H9 (cell line): ENCODE measurements around the gene NANOS1. TPM values are rescaled to one million over a fixed set of nuclear protein-coding genes. Genes with fewer than 3 reads are reported as not detected.

Source experiments
- DNase-seq: peaks from one replicate; pipeline ENCODE4 v3.0.0-alpha.2; 2017
- H2AFZ ChIP-seq: one replicate; pipeline ENCODE4 v1.6.1; 2013; ENCODE audit warnings: mild to moderate bottlenecking, low read length, control low read depth, moderate library complexity
- H2AK5ac ChIP-seq: 2 replicates; pipeline ENCODE4 v1.6.1; 2013; ENCODE audit warnings: low read length, control low read depth, mixed read lengths; ENCODE audit not compliant: insufficient read length
- H2BK120ac ChIP-seq: one replicate; pipeline ENCODE4 v1.6.1; 2013; ENCODE audit warnings: low read depth, mild to moderate bottlenecking, low read length, control low read depth, inconsistent platforms; ENCODE audit not compliant: poor library complexity, severe bottlenecking
- H2BK12ac ChIP-seq: 2 replicates; pipeline ENCODE4 v1.6.1; 2013; ENCODE audit warnings: low read length, control low read depth, mixed read lengths, low read depth; ENCODE audit not compliant: insufficient read length
- H2BK15ac ChIP-seq: 2 replicates; pipeline ENCODE4 v1.6.1; 2013; ENCODE audit warnings: low read depth, low read length, control low read depth
- H2BK20ac ChIP-seq: one replicate; pipeline ENCODE4 v1.6.1; 2013; ENCODE audit warnings: low read depth, mild to moderate bottlenecking, low read length, control low read depth, inconsistent platforms; ENCODE audit not compliant: poor library complexity, severe bottlenecking
- H2BK5ac ChIP-seq: 2 replicates; pipeline ENCODE4 v1.6.1; 2013; ENCODE audit warnings: low read length, control low read depth, mixed read lengths; ENCODE audit not compliant: insufficient read length
- H3K14ac ChIP-seq: 2 replicates; pipeline ENCODE4 v1.6.1; 2013; ENCODE audit warnings: low read length, control low read depth; ENCODE audit not compliant: insufficient read depth
- H3K18ac ChIP-seq: 2 replicates; pipeline ENCODE4 v1.6.1; 2013; ENCODE audit warnings: low read depth, mild to moderate bottlenecking, mixed read lengths, low read length, control low read depth; ENCODE audit not compliant: insufficient read length
- H3K23ac ChIP-seq: 2 replicates; pipeline ENCODE4 v1.6.1; 2013; ENCODE audit warnings: low read length, control low read depth, mixed read lengths, low read depth; ENCODE audit not compliant: insufficient read length
- H3K23me2 ChIP-seq: 2 replicates; pipeline ENCODE4 v1.6.1; 2013; ENCODE audit warnings: low read depth, mild to moderate bottlenecking, mixed read lengths, low read length, control low read depth; ENCODE audit not compliant: insufficient read length, poor library complexity, severe bottlenecking
- H3K27ac ChIP-seq: 2 replicates; pipeline ENCODE4 v1.5.1; 2013; ENCODE audit warnings: low read length, control low read depth, mixed read lengths, low read depth; ENCODE audit not compliant: insufficient read length
- H3K27me3 ChIP-seq: 2 replicates; pipeline ENCODE4 v1.6.1; 2013; ENCODE audit warnings: low read length, control low read depth, inconsistent platforms; ENCODE audit not compliant: insufficient read depth
- H3K4ac ChIP-seq: 2 replicates; pipeline ENCODE4 v1.6.1; 2013; ENCODE audit warnings: low read depth, mild to moderate bottlenecking, control low read depth, inconsistent platforms, low read length, moderate library complexity
- H3K4me1 ChIP-seq: 2 replicates; pipeline ENCODE4 v1.6.1; 2013; ENCODE audit warnings: low read length, control low read depth, inconsistent platforms; ENCODE audit not compliant: insufficient read depth
- H3K4me2 ChIP-seq: 2 replicates; pipeline ENCODE4 v1.6.1; 2013; ENCODE audit warnings: low read length, control low read depth, mixed read lengths; ENCODE audit not compliant: insufficient read length, insufficient read depth
- H3K56ac ChIP-seq: 2 replicates; pipeline ENCODE4 v1.6.1; 2013; ENCODE audit warnings: low read depth, mild to moderate bottlenecking, mixed read lengths, low read length, control low read depth; ENCODE audit not compliant: insufficient read length
- H3K79me1 ChIP-seq: 2 replicates; pipeline ENCODE4 v1.6.1; 2013; ENCODE audit warnings: low read depth, mild to moderate bottlenecking, moderate library complexity, low read length, control low read depth, inconsistent platforms; ENCODE audit not compliant: insufficient read depth, poor library complexity, severe bottlenecking
- H3K79me2 ChIP-seq: 2 replicates; pipeline ENCODE4 v1.6.1; 2013; ENCODE audit warnings: low read length, control low read depth, inconsistent platforms; ENCODE audit not compliant: insufficient read depth
- H3K9ac ChIP-seq: 2 replicates; pipeline ENCODE4 v1.6.1; 2013; ENCODE audit warnings: low read length, control low read depth, mixed read lengths; ENCODE audit not compliant: insufficient read length; ENCODE audit errors: extremely low read depth
- H3K9me3 ChIP-seq: one replicate; pipeline ENCODE4 v1.6.1; 2013; ENCODE audit warnings: low read depth, low read length, inconsistent platforms; ENCODE audit not compliant: control insufficient read depth
- H3T11ph ChIP-seq: one replicate; pipeline ENCODE4 v1.6.1; 2013; ENCODE audit warnings: mild to moderate bottlenecking, low read length, control low read depth, inconsistent platforms
- H4K20me1 ChIP-seq: one replicate; pipeline ENCODE4 v1.6.1; 2013; ENCODE audit not compliant: control insufficient read depth, insufficient read length, insufficient read depth
- H4K5ac ChIP-seq: 2 replicates; pipeline ENCODE4 v1.6.1; 2013; ENCODE audit warnings: low read depth, mild to moderate bottlenecking, mixed read lengths, low read length, control low read depth; ENCODE audit not compliant: insufficient read length
- H4K8ac ChIP-seq: replicated peaks from 2 replicates; pipeline ENCODE4 v1.6.1; 2013; ENCODE audit warnings: low read length, control low read depth, mixed read lengths, low read depth; ENCODE audit not compliant: insufficient read length
- H4K91ac ChIP-seq: 2 replicates; pipeline ENCODE4 v1.6.1; 2013; ENCODE audit warnings: low read depth, mild to moderate bottlenecking, moderate library complexity, mixed read lengths, low read length, control low read depth; ENCODE audit not compliant: insufficient read length
- H3K27ac Mint-ChIP-seq, 3 experiments: 2 replicates in 2 of 3; 3 replicates in 1 of 3; pipeline ENCODE4 v1.8.0; 2020 to 2021; ENCODE audit warnings: mixed read lengths in 3 of 3, mild to moderate bottlenecking in 1 of 3, moderate library complexity in 1 of 3
- H3K27me3 Mint-ChIP-seq: 2 replicates; pipeline ENCODE4 v1.8.0; 2021; ENCODE audit warnings: low read depth, mild to moderate bottlenecking, moderate library complexity, mixed read lengths
- H3K36me3 Mint-ChIP-seq, 3 experiments: 2 replicates in 2 of 3; 3 replicates in 1 of 3; pipeline ENCODE4 v1.8.0; 2020 to 2021; ENCODE audit warnings: low read depth in 3 of 3, mixed read lengths in 3 of 3; ENCODE audit not compliant: insufficient read depth in 1 of 3
- H3K4me1 Mint-ChIP-seq, 2 experiments: 2 replicates each; pipeline ENCODE4 v1.8.0; 2020; ENCODE audit warnings: mixed read lengths in 2 of 2
- H3K4me3 Mint-ChIP-seq, 2 experiments: 2 replicates in 1 of 2; 3 replicates in 1 of 2; pipeline ENCODE4 v1.8.0; 2020 to 2021; ENCODE audit warnings: mild to moderate bottlenecking in 2 of 2, mixed read lengths in 2 of 2, moderate library complexity in 1 of 2
- H3K9me3 Mint-ChIP-seq, 2 experiments: 2 replicates in 1 of 2; 3 replicates in 1 of 2; pipeline ENCODE4 v1.8.0; 2020; ENCODE audit warnings: mild to moderate bottlenecking in 2 of 2, mixed read lengths in 2 of 2, moderate library complexity in 1 of 2
- WGBS: extraction: QIAGEN DNeasy Blood & Tissue Kit; methylation state at CpG from one replicate; pipeline ENCODE4 v1.1.7; 2013; ENCODE audit warnings: missing lambda C conversion rate, low lambda C conversion rate, mixed read lengths; ENCODE audit not compliant: insufficient read length; ENCODE audit errors: extremely low coverage; 5-methylcytosine and 5-hydroxymethylcytosine counted together
- total RNA-seq: library from RNA; stranded (reverse); gene quantifications from 2 replicates; pipeline ENCODE4 v1.2.1, GENCODE V29; 2021
- TF ChIP-seq, protein P1 (sequence below): fragments of 200-600 bp; sonication (generic); conservative IDR thresholded peaks from 3 replicates; pipeline ENCODE4 v1.8.0; 2021; ENCODE audit warnings: antibody characterized with exemption, mild to moderate bottlenecking

The NANOS1 gene
- total RNA-seq, 1 experiment from 2014 or later = 4.5 TPM

DNA sequence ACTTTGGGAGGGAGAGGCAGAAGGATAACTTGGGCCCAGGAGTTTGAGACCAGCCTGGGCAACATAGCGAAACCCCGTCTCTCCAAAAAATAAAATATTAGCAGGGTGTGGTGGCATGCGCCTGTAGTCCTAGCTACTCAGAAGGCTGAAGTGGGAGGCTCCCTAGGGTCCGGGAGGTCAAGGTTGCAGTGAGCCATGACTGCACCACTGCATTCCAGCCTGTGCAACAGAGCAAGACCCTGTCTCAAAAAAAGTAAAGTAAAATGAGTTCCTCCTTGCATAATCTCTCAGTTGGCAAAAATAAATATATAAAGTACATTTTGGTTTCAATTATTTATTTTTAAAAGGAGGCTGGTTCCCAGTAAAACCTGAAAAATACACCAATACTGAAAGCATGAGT is 11.8 kb downstream of the NANOS1 start:
- H3K27me3 Mint-ChIP-seq = peaks cover 3% of the 10 kb centered on the region; the same call in 1 of the 2 replicates
- Histone ChIP-seq H3K79me1 (peaks cover 14% of the 10 kb centered on the region), H3K27me3 (no peaks in the 10 kb centered on the region), H2BK5ac (no peak overlapping the region), H4K5ac (no peak overlapping the region), H3K27ac (no peak overlapping the region), H3K56ac (no peak overlapping the region), H4K20me1 (no peaks in the 10 kb centered on the region), H3K79me2 (peaks cover 3% of the 10 kb centered on the region; the same call in 1 of the 2 replicates), H3K18ac (no peak overlapping the region), H3K9ac (no peak overlapping the region), H2BK15ac (no peak overlapping the region), H3K4me2 (no peak overlapping the region), H3K14ac (no peak overlapping the region), H3T11ph (no peak overlapping the region), H2AK5ac (no peak overlapping the region), H4K91ac (no peak overlapping the region), H3K23me2 (no peaks in the 10 kb centered on the region), H2BK20ac (no peak overlapping the region), H3K23ac (no peak overlapping the region), H3K4ac (no peak overlapping the region), H4K8ac (no peak overlapping the region), H2BK120ac (no peak overlapping the region), H2AFZ (no peak overlapping the region), H3K9me3 (no peaks in the 10 kb centered on the region), H2BK12ac (no peak overlapping the region), H3K4me1 (no peaks in the 10 kb centered on the region)
- H3K9me3 Mint-ChIP-seq = no peaks in the 10 kb centered on the region
- H3K36me3 Mint-ChIP-seq = peaks cover 72 to 97% (median 91%) of the 10 kb centered on the region in 3 experiments; a peak in 6 of 7 replicates
- no peaks in the 10 kb centered on the region; a peak in 1 of 4 replicates for H3K4me1 Mint-ChIP-seq
- TF ChIP-seq, protein P1, sequence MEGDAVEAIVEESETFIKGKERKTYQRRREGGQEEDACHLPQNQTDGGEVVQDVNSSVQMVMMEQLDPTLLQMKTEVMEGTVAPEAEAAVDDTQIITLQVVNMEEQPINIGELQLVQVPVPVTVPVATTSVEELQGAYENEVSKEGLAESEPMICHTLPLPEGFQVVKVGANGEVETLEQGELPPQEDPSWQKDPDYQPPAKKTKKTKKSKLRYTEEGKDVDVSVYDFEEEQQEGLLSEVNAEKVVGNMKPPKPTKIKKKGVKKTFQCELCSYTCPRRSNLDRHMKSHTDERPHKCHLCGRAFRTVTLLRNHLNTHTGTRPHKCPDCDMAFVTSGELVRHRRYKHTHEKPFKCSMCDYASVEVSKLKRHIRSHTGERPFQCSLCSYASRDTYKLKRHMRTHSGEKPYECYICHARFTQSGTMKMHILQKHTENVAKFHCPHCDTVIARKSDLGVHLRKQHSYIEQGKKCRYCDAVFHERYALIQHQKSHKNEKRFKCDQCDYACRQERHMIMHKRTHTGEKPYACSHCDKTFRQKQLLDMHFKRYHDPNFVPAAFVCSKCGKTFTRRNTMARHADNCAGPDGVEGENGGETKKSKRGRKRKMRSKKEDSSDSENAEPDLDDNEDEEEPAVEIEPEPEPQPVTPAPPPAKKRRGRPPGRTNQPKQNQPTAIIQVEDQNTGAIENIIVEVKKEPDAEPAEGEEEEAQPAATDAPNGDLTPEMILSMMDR = no peak
- no CpG with 5 or more reads among the region's 4 CpGs for WGBS
- no peak overlapping the region for H3K27ac Mint-ChIP-seq
- no peak overlapping the region for H3K4me3 Mint-ChIP-seq
- no peak for DNase-seq
